GM19468 (cell line): ENCODE results near the gene SUMO1.
"Not testable (repeated sequence)": the region's sequence is repeated elsewhere in the genome, so short reads cannot be mapped to it uniquely, and the experiment has no call there.

Source experiments
- ATAC-seq: cut with Tn5 transposase; IDR thresholded peaks from one replicate; pipeline ENCODE4 v1.9.1; 2021; ENCODE audit warnings: mild to moderate bottlenecking, moderate library complexity, moderate number of reproducible peaks; ENCODE audit not compliant: unreplicated experiment; ENCODE audit errors: extremely low read depth

Gene SUMO1

DNA sequence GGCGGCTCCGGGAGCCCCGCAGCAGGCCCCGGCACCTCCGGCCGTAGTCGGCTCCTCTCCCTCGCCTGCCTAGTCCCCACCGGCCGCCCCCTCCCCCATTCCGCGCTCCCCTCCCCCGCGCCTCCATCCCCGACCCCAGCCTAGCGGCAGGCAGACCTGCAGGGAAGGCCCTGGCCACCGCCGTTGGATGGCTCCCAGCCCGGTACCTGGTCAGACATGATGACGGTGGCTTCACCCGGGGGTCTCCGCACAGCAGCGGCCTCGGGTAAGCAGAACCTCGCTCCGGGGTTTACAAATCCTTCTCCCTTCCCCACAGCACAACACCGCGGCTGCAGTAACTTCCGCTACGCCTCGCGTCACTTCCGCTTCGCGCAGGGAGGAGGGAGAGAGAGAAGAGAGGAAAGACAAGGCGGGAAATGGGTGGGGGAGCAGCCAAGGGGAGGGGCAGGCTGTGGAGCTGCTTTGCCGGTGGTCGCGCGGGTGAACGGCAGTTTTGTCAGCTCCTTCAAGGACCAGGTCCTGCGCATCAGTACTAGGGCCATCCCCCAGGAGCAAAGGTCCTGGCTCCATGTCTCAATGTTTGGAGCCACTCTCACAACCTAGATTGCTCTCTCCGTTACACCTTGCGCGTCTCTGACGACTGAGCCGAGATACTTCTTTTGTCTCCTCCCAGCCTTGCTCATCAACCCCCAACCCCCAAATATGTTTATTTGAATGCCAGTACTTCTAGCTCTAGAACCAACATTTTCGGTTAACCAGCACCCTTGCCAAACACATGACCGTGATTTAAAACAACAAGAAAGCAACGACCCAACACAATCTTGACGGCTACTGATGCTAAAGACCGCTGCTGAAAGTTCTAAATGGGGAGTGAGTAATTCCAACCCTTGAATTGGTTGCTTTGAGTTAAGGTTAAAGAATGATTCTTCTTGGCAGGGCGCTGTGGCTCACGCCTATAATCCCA lies at the start of gene SUMO1:
SUMO1 (minus strand) TSS at position 364 of the 964 bp plus-strand sequence; CDS start at position 218, 146 bp downstream.
- peak; percentile 85 for ATAC-seq

DNA sequence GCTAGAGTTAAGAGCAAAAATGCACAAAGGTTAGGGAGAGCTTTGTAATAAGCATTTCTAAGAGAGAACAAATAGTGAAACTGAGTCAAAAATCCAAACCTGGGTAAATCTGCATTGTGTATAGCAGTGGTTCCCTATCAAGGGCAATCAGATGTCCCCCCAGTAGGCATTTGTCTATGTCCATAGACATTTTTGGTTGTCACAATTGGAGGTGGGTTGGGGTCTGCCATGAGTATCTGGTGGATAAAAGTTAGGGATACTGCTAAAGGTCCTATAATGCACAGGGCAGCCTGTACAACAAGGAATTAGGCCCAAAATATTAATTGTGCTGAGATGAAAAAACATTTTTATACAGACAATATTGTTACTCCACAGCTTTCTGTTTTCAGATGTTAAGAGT lies 48.2 kb upstream of the SUMO1 start:
- no peak for ATAC-seq

DNA sequence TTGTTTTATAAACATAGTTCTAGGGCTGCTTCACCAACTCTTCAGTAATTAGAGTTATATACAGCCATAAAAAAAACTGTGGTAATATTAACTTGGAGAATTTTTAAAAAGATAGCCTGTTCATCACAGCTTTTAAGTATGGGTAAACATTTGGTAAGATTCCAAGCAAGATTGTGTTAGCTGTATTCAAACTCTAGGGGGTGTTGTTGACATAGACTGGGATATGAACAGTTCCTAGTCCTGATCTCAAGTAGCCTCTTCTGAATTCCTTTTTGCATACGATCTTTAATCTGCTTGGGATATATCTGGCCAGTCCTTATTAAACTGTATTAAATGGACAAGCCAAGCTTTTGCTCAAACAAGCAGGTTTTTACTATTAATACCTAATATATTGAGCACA lies 40.5 kb upstream of the SUMO1 start:
- no peak for ATAC-seq

DNA sequence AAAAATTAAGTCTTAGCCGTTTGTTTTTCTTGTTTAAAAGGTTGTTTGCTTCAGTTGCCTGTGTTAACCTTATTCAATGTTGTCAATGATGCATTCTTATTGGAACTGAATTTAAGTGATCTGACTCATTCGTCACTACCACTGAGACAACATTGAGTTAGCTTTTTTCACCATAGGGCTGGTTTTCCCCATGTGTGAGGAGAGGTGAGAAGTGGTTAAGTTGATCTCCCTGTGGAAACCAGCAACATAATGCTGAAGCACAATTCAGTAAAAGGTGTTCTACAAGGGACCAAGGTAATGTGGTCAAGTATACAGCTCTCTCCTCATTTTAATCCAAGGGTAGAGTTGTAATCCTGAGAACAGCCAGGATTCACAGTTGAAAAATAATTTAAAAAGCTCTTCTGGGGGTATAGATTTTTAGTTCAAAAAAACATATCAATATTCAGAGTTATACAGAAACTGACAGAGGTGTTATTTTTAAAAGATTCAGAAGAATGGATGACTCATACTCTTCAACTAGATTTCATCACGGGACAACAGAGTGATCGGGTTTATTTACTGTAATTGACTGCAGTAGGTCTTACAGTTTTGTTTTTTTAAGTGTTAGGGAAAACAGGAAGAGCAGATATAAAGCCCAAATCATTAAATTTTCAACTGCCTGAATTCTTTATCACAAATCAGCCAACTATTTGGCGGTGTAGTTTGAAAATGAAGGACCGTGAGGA lies 39.8 kb upstream of the SUMO1 start:
- ATAC-seq, result no peak

DNA sequence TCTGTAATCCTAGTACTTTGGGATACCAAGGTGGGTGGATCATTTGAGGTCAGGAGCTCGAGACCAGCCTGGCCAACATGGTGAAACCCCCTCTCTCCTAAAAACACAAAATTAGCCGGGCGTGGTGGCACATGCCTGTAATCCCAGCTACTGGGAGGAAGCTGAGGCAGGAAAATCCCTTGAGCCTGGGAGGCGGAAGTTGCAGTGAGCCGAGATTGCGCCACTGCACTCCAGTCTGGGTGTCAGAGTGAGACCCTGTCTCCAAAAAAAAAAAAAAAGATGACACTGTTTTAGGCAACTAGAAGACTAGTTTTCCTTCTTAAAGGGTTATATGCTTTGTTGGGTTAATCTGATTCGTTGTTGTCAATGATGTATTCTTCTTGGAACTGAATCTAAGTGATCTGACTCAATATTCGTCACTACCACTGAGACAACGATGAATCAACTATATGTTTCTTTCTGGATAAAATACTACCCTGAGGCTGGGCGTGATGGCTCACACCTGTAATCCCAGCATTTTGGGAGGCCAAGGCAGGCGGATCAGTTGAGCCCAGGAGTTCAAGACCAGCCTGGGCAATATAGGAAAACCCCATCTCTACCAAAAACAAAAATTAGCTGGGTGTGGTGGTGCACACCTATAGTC lies 37.8 kb upstream of the SUMO1 start:
- not testable (repeated sequence) for ATAC-seq

DNA sequence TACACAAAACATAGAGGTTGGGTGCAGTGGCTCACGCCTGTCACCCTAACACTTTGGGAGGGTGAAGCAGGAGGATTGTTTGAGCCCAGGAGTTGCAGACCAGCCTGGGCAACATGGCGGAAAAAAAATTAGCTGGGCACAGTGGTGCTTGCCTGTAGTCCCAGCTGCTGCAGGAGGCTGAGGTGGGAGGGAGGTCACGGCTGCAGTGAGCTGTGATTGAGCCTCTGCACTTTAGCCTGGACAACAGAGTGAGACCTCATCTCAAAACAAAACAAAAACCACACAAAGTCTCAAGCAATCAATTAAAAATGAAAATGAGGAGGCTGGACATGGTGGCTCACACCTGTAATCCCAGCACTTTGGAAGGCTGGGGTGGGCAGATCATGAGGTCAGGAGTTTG lies 32.1 kb upstream of the SUMO1 start:
- ATAC-seq, result no peak

DNA sequence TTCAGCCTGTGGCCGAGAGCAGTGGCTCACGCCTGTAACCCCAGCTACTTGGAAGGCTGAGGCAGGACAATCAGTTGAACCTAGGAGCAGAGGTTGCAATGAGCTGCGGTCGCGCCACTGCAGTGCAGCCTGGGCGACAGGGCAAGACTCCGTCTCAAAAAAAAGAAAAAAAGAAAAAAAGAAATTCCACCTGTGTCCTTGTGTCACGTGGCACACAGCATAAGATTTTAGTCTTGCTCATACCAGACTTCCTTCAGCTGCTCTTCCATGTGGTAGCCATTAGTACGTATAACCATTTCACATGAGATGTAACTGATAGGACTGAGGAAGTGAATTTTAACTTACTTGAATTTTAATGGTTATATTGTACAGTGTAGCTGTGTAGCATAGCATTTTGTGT lies 31.2 kb upstream of the SUMO1 start:
- no peak for ATAC-seq

DNA sequence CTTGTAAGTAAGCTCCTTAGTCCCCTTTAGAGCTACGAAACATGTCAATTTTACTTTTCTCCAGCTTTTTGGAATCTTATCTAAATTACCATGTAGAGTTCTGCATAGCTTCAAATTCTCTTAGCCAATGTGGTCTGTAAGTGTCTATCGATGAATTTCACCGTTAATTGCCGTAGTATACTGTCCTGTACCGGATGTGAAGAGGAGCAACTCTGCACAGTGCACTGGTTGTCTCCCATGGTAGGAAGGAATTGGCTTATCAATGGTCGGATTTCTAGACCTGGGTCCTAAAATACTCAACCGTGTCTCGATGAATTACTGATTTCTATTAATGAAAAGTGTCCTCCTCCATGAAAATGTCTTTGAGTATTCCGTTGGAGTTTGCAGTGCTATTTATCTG lies 29.1 kb upstream of the SUMO1 start:
- no peak for ATAC-seq

DNA sequence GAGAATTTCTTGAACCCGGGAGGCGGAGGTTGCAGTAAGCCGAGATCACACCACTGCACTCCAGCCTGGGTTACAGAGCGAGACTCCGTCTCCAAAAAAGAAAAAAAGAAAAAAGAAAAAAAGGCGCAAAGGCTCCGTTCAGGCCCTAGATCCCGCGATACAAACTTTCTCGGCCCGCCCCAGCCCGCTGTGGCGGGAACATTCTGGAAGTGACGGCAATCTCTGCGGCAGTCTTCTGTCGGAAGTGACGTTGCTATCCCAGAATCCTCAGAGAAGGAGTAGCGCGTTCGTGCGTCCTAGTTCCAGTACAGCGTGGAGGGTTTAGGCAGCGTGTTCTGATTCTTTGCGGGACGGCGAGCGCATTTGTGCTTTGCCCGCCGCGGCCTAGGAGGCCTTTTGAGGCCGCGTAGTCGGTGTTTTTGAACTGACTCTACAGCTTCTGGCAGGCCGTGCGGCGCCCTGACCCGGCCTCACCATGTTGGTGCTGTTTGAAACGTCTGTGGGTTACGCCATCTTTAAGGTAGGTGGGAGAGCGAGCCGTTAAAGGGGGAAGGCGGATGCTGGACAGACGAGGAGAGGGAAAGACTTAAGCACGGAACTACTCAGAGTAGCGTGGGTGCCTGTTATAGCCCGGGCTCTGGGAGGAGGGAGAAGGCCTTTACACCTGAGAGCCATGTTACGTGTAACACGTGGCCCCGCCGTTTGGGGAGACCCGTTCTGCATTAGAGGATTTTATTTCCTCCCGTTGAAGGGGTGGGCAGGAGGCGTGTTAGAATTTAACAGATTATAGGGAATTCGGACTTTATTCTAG lies 27.3 kb upstream of the SUMO1 start, which contains the start of gene NOP58:
NOP58 (plus strand) TSS at position 297 of the 811 bp plus-strand sequence; CDS start at position 476, 179 bp downstream.
- peak; percentile 89 for ATAC-seq

DNA sequence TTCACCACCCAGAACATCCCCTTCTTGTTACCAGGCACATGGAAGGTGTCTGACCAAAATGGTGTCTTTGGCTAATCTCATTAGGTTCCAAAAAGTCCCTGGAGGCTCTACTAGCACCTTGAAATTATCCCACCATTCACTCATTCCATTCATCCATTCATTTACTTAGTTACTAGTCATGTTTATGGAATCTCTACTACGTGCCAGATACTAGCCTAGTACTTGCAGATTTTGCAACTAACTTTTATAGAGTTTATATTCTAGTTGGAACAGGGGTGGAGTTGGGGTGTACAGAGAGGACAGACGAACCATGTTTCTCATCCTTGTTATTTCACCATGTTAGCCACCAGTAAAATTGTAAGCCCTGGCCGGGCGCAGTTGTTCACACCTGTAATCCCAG lies 23.1 kb upstream of the SUMO1 start:
- no peak for ATAC-seq

DNA sequence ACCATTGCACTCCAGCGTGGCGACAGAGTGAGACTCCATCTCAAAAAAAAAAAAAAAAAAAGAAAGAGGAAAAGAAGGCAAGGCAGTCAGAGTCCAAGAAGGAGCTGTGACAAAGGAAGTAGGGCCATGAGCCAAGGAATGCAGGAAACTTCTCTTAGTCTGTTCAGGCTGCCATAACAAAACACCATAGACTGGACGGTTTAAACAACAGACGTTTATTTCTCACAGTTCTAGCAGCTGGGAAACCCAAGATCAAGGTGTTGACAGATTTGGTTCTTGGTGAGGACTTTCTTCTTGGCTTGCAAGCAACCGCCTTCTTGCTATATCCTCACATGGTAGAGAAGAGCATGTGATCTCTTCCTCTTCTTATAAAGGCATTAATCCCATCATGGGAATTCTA lies 13.1 kb upstream of the SUMO1 start:
- no peak for ATAC-seq

DNA sequence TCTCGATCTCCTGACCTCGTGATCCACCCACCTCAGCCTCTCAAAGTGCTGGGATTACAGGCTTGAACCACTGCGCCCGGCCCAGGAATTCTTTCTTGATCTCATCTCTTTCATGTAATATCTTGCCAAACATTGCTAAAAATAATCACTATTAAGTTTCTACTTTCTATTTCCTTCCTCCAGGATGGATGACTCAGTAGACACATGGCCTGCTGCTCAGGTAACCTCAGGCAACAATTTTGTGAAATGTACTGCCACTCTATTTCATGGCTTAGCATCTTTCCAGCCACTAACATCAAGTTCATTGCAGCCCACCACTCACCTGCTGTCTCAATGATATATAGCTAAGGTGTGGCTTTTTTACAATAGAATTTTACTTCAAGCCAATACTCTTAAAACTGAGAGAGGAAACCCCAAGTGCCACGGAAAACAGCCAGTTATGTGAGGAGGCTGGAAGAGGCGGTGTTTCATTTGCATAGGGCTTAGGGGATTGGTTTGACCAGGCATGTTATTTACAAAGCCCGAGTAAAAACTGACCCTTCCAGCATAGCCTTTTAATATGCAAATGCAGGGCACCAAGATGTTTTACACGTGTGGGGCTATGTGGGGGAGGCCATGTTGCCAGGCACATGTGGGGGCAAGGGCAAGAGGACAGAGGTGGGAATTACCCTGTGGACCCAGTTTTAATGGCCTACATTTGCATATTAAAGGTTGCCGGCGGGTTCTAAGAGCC lies 11.3 kb upstream of the SUMO1 start:
- no peak for ATAC-seq

DNA sequence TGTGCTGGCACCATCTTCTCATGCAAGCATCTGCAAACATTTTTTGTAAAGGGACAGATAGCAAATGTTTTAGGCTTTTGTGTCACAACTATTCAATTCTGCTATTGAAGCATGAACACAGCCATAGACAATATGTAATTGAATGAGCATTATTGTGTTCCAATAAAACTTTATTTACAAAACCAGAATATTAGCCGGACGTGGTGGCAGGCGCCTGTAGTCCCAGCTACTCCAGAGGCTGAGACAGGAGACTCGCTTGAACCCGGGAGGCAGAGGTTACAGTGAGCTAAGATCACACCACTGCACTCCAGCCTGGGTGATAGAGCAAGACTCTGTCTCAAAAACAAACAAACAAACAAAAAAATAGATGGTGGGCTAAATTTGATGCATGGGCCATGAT lies 9.3 kb upstream of the SUMO1 start:
- ATAC-seq, result not testable (repeated sequence)

DNA sequence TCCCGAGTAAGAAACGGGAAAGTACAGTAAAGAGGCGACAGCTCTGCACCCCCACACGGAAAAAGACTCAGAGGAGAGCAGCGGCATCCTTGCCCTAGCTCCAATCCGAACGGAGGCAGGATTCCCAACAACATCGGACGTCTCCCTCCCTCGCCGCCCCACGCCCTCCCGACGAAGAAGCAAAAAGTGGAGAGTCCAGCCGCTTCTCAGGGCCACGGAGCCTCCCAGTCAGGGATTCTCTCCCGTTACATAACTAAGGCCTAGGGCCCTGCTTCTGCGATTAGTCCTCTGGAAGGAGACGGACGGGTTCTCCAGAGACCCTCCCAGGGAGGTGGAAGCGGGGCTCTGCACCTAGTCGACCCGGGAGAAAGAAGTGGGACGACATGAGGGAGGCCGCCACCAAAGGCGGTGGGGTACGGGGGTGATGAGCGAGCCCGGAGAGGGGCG lies 587 bp downstream of the SUMO1 start:
- no peak for ATAC-seq

DNA sequence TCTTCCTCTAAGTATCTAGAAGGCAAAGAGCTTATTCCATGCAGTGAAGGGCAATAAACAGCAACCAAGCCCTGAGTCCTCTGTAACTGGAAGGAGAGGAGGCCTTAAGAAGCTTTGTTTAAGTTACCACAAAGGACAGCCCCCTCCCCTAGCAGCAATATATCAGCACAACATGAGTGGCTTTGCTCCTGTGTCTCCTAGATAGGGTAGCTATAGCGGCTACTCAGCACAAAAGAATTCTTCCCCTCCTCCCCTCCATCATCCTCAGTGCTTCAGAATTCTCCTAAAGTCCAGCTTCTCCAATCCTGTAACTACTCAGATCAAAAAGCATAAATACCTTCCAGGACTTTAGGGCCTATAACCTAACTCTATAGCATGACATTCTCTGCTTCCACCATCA lies 16.5 kb downstream of the SUMO1 start:
- ATAC-seq, result no peak

DNA sequence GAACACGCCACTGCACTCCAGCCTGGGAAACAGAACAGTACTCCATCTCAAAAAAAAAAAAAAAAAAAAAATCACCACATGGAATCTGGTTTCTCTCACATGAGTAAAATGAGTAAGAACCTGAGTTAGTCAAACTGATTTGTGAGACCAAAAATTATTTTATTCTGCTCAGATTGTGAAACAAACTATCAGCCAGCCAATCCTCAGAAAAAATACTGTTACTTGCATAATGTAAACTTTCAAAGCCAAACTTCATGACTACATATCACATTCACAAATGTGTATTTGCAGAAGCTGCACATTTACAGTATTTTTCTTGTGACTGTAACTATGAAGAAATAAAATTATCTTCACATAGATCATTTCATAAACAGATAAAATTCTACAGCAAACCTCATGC lies 23.2 kb downstream of the SUMO1 start:
- ATAC-seq, result no peak

DNA sequence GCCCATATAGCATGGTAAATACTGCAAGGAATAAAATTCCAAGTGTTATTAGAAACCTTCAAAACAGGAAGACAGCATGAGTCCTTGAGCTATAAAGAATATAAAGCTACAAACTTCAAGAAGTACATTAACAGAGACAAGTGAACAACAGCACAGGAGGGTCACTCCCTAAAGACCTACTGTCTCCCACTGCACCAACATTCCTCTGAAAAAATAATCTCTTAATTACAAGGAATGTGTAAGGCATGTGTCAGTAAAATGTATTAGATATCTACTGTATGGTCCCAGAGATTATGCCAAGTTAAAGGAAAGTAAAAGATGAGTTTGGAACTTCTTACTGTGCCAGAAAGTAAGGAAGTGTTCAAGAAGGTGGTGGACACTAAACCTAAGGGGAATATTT lies 29.9 kb downstream of the SUMO1 start:
- ATAC-seq, result no peak

DNA sequence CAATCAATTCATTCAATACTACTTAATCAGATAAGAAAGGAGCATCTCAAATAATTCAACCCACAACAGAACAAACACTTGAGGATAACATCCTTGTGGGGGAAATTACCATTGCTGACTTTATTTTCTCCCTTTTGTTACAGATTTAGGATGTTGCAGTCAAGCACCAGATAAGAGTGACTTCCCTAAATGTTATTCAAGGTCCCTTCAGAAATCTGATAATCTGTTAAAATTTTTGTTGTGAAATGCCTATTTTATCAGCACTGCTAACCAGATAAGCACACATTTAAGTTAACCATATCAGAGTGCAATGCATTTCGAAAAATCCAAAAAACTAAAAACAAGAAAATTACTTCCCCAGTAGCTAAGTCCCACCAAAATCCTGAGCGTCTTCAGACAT lies 33.5 kb downstream of the SUMO1 start:
- ATAC-seq, result no peak

DNA sequence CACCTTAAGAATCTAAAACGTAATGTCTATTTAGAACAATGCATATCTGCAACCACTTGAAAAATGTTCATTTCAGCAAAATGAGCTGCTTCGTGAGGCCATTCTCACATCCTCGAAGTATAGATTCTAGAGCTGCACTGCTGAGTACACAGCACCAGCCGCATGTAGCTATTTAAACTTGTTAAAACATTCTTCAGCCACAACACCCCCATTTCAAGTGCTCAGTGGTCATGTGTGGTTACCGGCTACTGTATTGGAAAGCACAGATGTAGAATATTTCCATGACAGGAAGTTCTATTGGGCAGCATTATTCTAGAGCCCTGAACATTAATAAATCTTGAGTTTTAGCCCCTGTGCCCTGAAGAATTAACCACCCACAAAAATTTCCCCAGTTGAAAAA lies 35.0 kb downstream of the SUMO1 start:
- ATAC-seq, result no peak
